Hepatocyte (in vitro differentiated cells): ENCODE measurements around the gene TMEM60.

Experiments
- CTCF ChIP-seq: fragments of 200-600 bp; sonication (generic); IDR thresholded peaks from 2 replicates; pipeline ENCODE4 v1.5.1; 2016; ENCODE audit warnings: antibody characterized with exemption, mild to moderate bottlenecking; ENCODE audit not compliant: poor library complexity
- EZH2 ChIP-seq: fragments of 200-600 bp; sonication (generic); IDR thresholded peaks from 2 replicates; pipeline ENCODE4 v1.6.1; 2016; ENCODE audit warnings: antibody characterized with exemption, mild to moderate bottlenecking, borderline replicate concordance
- EZH2phosphoT487 ChIP-seq: fragments of 200-600 bp; sonication (generic); IDR thresholded peaks from one replicate; pipeline ENCODE4 v1.6.1; 2018; ENCODE audit warnings: antibody characterized with exemption, mild to moderate bottlenecking, low read depth, moderate library complexity; ENCODE audit not compliant: unreplicated experiment, severe bottlenecking

GRCh38 chr7:77800730-77801129 lies 2.5 kb upstream of the TMEM60 start:
- TF ChIP-seq EZH2phosphoT487: no peak
- no peak for TF ChIP-seq CTCF
- no peak for TF ChIP-seq EZH2
